Measurements from ENCODE around the gene TAOK3. TPM values are rescaled to one million over a fixed set of nuclear protein-coding genes. Genes with fewer than 3 reads are reported as not detected.

Gene TAOK3
- total and polyA plus RNA-seq, 4 donors: 6.7 to 28.6 (median 19.5) TPM

DNA sequence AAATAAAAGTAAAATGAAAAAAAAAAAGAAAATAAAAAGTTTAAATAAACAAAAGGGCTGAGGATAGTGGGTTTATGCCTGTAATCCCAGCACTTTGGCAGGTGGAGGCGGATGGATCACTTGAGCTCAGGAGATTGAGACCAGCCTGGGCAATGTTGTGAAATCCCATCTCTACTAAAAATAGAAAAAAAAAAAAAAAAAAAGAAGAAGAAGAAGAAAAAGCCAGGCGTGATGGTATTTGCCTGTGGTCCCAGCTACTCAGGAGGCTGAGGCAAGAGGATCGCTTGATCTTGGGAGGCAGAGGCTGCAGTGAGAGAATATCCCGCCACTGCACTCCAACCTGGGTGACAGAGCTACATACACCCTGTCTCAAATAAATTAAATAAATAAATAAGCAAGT lies 3.9 kb downstream of the TAOK3 start:
- Histone ChIP-seq H3K4me1 (ENCODE audit: control insufficient read depth in 4 of 4, insufficient read depth in 4 of 4, low read length in 3 of 4) (peaks cover 0 to 16% (median 7%) of the 10 kb centered on the region in 4 donors), H3K27ac (ENCODE audit: low read depth in 1 of 2, low read length in 2 of 2) (no peak overlapping the region), H3K36me3 (ENCODE audit: control insufficient read depth in 4 of 4, insufficient read depth in 3 of 4, low read depth in 1 of 4, low read length in 3 of 4) (no peaks in the 10 kb centered on the region), H3K4me3 (ENCODE audit: low read depth in 1 of 3, low read length in 3 of 3) (no peak overlapping the region), H3K27me3 (ENCODE audit: control insufficient read depth in 4 of 4, insufficient read depth in 4 of 4, low read length in 3 of 4) (no peaks in the 10 kb centered on the region), H3K9me3 (ENCODE audit: control insufficient read depth in 4 of 4, low read length in 3 of 4) (no peaks in the 10 kb centered on the region), H3K9ac (ENCODE audit: low read depth in 1 of 2, low read length in 2 of 2) (no peak overlapping the region)
- no peak for TF ChIP-seq REST (IDR thresholded peaks at IDR 0.05)
- DNase-seq (ENCODE audit: low spot score): no peak
- WGBS: 93% methylated on average over 4 of the region's 4 CpGs

DNA sequence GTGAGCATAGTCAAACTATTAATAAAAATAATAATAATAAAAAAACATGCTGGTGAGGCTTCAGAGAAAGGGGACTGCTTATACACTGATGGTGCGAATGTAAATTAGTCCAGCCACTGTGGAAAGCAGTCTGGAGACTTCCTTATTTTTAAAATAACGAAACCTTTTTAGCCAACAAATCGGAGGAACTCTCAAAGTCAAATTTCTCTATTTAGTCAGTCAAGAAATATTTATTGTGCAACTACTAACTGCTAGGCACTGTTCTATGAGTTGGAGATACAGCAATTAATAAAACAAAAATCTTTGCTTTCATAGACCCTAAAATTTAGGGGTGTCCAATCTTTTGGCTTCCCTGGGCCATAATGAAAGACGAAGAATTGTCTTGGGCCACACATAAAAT lies 10.8 kb downstream of the TAOK3 start:
- 91% methylated on average over 4 of the region's 4 CpGs for WGBS
- Histone ChIP-seq H3K4me1 (ENCODE audit: control insufficient read depth in 4 of 4, insufficient read depth in 4 of 4, low read length in 3 of 4) (peaks cover 1 to 21% (median 8%) of the 10 kb centered on the region in 4 donors), H3K4me3 (ENCODE audit: low read depth in 1 of 3, low read length in 3 of 3) (no peak overlapping the region), H3K9ac (ENCODE audit: low read depth in 1 of 2, low read length in 2 of 2) (no peak overlapping the region), H3K27ac (ENCODE audit: low read depth in 1 of 2, low read length in 2 of 2) (no peak overlapping the region), H3K9me3 (ENCODE audit: control insufficient read depth in 4 of 4, low read length in 3 of 4) (no peaks in the 10 kb centered on the region), H3K27me3 (ENCODE audit: control insufficient read depth in 4 of 4, insufficient read depth in 4 of 4, low read length in 3 of 4) (no peaks in the 10 kb centered on the region), H3K36me3 (ENCODE audit: control insufficient read depth in 4 of 4, insufficient read depth in 3 of 4, low read depth in 1 of 4, low read length in 3 of 4) (no peaks in the 10 kb centered on the region)
- TF ChIP-seq REST (IDR thresholded peaks at IDR 0.05) (no peak), MAX (IDR thresholded peaks at IDR 0.05) (no peak), YY1 (IDR thresholded peaks at IDR 0.05) (no peak), ATF3 (IDR thresholded peaks at IDR 0.05) (no peak), TAF1 (conservative IDR thresholded peaks at IDR 0.05) (no peak), FOXA2 (IDR thresholded peaks at IDR 0.05) (no peak), ZBTB33 (IDR thresholded peaks at IDR 0.05) (no peak), JUND (IDR thresholded peaks at IDR 0.05) (no peak), FOXA1 (IDR thresholded peaks at IDR 0.05) (no peak), RAD21 (IDR thresholded peaks at IDR 0.05) (no peak), EGR1 (IDR thresholded peaks at IDR 0.05; ENCODE audit: low read depth in 2 of 2) (no peak), NR2F2 (IDR thresholded peaks at IDR 0.05) (no peak)
- DNase-seq (ENCODE audit: low spot score): no peak
